Measurements from ENCODE around the gene PAGR1.

The PAGR1 gene

GRCh38 chr16:29834079-29834478, 18.1 kb downstream of the PAGR1 start:
- no peak for DNase-seq (ENCODE audit: extremely low read depth in 1 of 2, low read depth in 1 of 2)

- DNase-seq (ENCODE audit: extremely low read depth in 1 of 2, low read depth in 1 of 2): no peak
These were observed 20.0 kb downstream of the PAGR1 start for GRCh38 chr16:29835926-29836325.

- no peak for DNase-seq (ENCODE audit: extremely low read depth in 1 of 2, low read depth in 1 of 2)
These were observed 20.7 kb downstream of the PAGR1 start for GRCh38 chr16:29836623-29837022.

GRCh38 chr16:29837841-29838240, 21.9 kb downstream of the PAGR1 start:
- DNase-seq (ENCODE audit: extremely low read depth in 1 of 2, low read depth in 1 of 2): no peak

GRCh38 chr16:29839822-29840221, 23.9 kb downstream of the PAGR1 start:
- DNase-seq (ENCODE audit: extremely low read depth in 1 of 2, low read depth in 1 of 2): no peak

GRCh38 chr16:29840240-29840639, 24.3 kb downstream of the PAGR1 start:
- DNase-seq (ENCODE audit: extremely low read depth in 1 of 2, low read depth in 1 of 2): no peak

- no peak for DNase-seq (ENCODE audit: extremely low read depth in 1 of 2, low read depth in 1 of 2)
These were observed 25.7 kb downstream of the PAGR1 start for GRCh38 chr16:29841631-29842030.

GRCh38 chr16:29842732-29843346, 26.9 kb downstream of the PAGR1 start:
- DNase-seq (ENCODE audit: extremely low read depth in 1 of 2, low read depth in 1 of 2): no peak

GRCh38 chr16:29843931-29844330, 28.0 kb downstream of the PAGR1 start:
- DNase-seq (ENCODE audit: extremely low read depth in 1 of 2, low read depth in 1 of 2): no peak

GRCh38 chr16:29844575-29845331, 28.8 kb downstream of the PAGR1 start:
- DNase-seq (ENCODE audit: extremely low read depth in 1 of 2, low read depth in 1 of 2): no peak

GRCh38 chr16:29845656-29846055, 29.7 kb downstream of the PAGR1 start:
- no peak for DNase-seq (ENCODE audit: extremely low read depth in 1 of 2, low read depth in 1 of 2)

GRCh38 chr16:29848420-29849297, 32.7 kb downstream of the PAGR1 start:
- DNase-seq (ENCODE audit: extremely low read depth in 1 of 2, low read depth in 1 of 2): peak; percentile 58 to 64

GRCh38 chr16:29849505-29849904, 33.6 kb downstream of the PAGR1 start:
- no peak for DNase-seq (ENCODE audit: extremely low read depth in 1 of 2, low read depth in 1 of 2)

GRCh38 chr16:29850998-29851397, 35.0 kb downstream of the PAGR1 start:
- no peak for DNase-seq (ENCODE audit: extremely low read depth in 1 of 2, low read depth in 1 of 2)

GRCh38 chr16:29852654-29853053, 36.7 kb downstream of the PAGR1 start:
- no peak for DNase-seq (ENCODE audit: extremely low read depth in 1 of 2, low read depth in 1 of 2)

GRCh38 chr16:29854520-29855100, 38.7 kb downstream of the PAGR1 start:
- no peak for DNase-seq (ENCODE audit: extremely low read depth in 1 of 2, low read depth in 1 of 2)

GRCh38 chr16:29857133-29857760, 41.3 kb downstream of the PAGR1 start:
- no peak for DNase-seq (ENCODE audit: extremely low read depth in 1 of 2, low read depth in 1 of 2)

- DNase-seq (ENCODE audit: extremely low read depth in 1 of 2, low read depth in 1 of 2): no peak
These were observed 42.3 kb downstream of the PAGR1 start for GRCh38 chr16:29858149-29858849.

GRCh38 chr16:29858974-29859373, 43.0 kb downstream of the PAGR1 start:
- no peak for DNase-seq (ENCODE audit: extremely low read depth in 1 of 2, low read depth in 1 of 2)

- DNase-seq (ENCODE audit: extremely low read depth in 1 of 2, low read depth in 1 of 2): no peak
These were observed 44.3 kb downstream of the PAGR1 start for GRCh38 chr16:29860218-29860617.

Measured in stimulated activated CD8-positive, alpha-beta memory T cell treated with anti-CD3 and anti-CD28 coated beads, Interleukin-7, amount 100 ng/mL, for 48 hours (primary cell).